HepG2 (cell line): ENCODE results near the gene WDCP. TPM values are rescaled to one million over a fixed set of nuclear protein-coding genes. Genes with fewer than 3 reads are reported as not detected.

Experiments
- GATAD1 ChIP-seq: IDR thresholded peaks from 2 replicates; pipeline ENCODE4 v1.6.1; 2016; ENCODE audit warnings: missing genetic modification reagents, missing compliant biosample characterization
- KLF15 ChIP-seq: sonication (generic); formaldehyde crosslinking; IDR thresholded peaks from 2 replicates; pipeline ENCODE4 v1.8.1; 2023; ENCODE audit warnings: borderline replicate concordance, mild to moderate bottlenecking, inconsistent platforms, missing genetic modification reagents, mixed read lengths
- RBAK ChIP-seq: sonication (generic); formaldehyde crosslinking; IDR thresholded peaks from 2 replicates; pipeline ENCODE4 v1.5.1; 2020; ENCODE audit warnings: mild to moderate bottlenecking, missing genetic modification reagents
- REPIN1 ChIP-seq: sonication (generic); formaldehyde crosslinking; IDR thresholded peaks from 2 replicates; pipeline ENCODE4 v1.8.0; 2022; ENCODE audit warnings: missing genetic modification reagents, low read depth, mild to moderate bottlenecking, borderline replicate concordance
- SOX5 ChIP-seq: IDR thresholded peaks from 2 replicates; pipeline ENCODE4 v1.6.1; 2016; ENCODE audit warnings: borderline replicate concordance
- THAP11 ChIP-seq: IDR thresholded peaks from 2 replicates; pipeline ENCODE4 v1.6.1; 2016; ENCODE audit warnings: missing biosample characterization, missing genetic modification reagents
- ZC3H13 ChIP-seq: sonication (generic); formaldehyde crosslinking; IDR thresholded peaks from 2 replicates; pipeline ENCODE4 v1.8.1; 2023; ENCODE audit warnings: mild to moderate bottlenecking, missing genetic modification reagents, moderate library complexity
- ZFP1 ChIP-seq: IDR thresholded peaks from 2 replicates; pipeline ENCODE4 v1.6.1; 2016
- ZIK1 ChIP-seq: sonication (generic); formaldehyde crosslinking; IDR thresholded peaks from 2 replicates; pipeline ENCODE4 v1.5.0; 2020; ENCODE audit warnings: mild to moderate bottlenecking, low read depth, missing genetic modification reagents, borderline replicate concordance
- ZNF317 ChIP-seq: sonication (generic); formaldehyde crosslinking; IDR thresholded peaks from 2 replicates; pipeline ENCODE4 v1.5.0; 2020; ENCODE audit warnings: mild to moderate bottlenecking, missing genetic modification reagents
- ZNF615 ChIP-seq: sonication (generic); formaldehyde crosslinking; IDR thresholded peaks from 2 replicates; pipeline ENCODE4 v1.5.0; 2020; ENCODE audit warnings: mild to moderate bottlenecking, missing genetic modification reagents, borderline replicate concordance
- ZNF674 ChIP-seq: sonication (generic); formaldehyde crosslinking; IDR thresholded peaks from 2 replicates; pipeline ENCODE4 v1.5.0; 2020; ENCODE audit warnings: low read depth, mild to moderate bottlenecking, missing genetic modification reagents
- ZNF773 ChIP-seq: sonication (generic); formaldehyde crosslinking; IDR thresholded peaks from 2 replicates; pipeline ENCODE4 v1.4.0; 2020; ENCODE audit warnings: missing genetic modification reagents, borderline replicate concordance
- ZNF792 ChIP-seq: IDR thresholded peaks from 2 replicates; pipeline ENCODE4 v1.6.1; 2016
- polyA plus RNA-seq, 8 experiments: library from polyadenylated mRNA; depleted of rRNA in 3 of 8; stranded (reverse) in 7 of 8; unstranded in 1 of 8; fragments of >200 nt; fragmentation: Illumina TruSeq in 4 of 8; extraction: Trizol in 4 of 8; gene quantifications; 2 replicates each; pipeline versions ENCODE4 v1.2.1 to v1.2.3, GENCODE V29; 2011 to 2016; ENCODE audit warnings: low read depth in 4 of 8, missing spikeins in 1 of 8, mixed read lengths in 1 of 8; ENCODE audit not compliant: insufficient read depth in 1 of 8
- total RNA-seq, 5 experiments: library from RNA; depleted of rRNA; stranded (reverse); fragments of >200 nt; fragmentation: Illumina TruSeq; extraction: Trizol; gene quantifications; 2 replicates each; pipeline ENCODE4 v1.2.3, GENCODE V29; 2016; ENCODE audit warnings: low read depth in 1 of 5
- TF ChIP-seq, protein P1 (sequence below): sonication (generic); formaldehyde crosslinking; IDR thresholded peaks from 2 replicates; pipeline ENCODE4 v1.4.0; 2020; ENCODE audit warnings: missing genetic modification reagents
- TF ChIP-seq, protein P2 (sequence below): sonication (generic); formaldehyde crosslinking; IDR thresholded peaks from 2 replicates; pipeline ENCODE4 v1.4.0; 2020; ENCODE audit warnings: missing genetic modification reagents
- TF ChIP-seq, protein P3 (sequence below), 2 experiments: sonication (generic) in 1 of 2; formaldehyde crosslinking in 1 of 2; IDR thresholded peaks; 2 replicates each; pipeline versions ENCODE4 v1.4.0 to v1.6.1; 2018 to 2020; ENCODE audit warnings: missing genetic modification reagents in 2 of 2, borderline replicate concordance in 1 of 2, low read depth in 1 of 2, mild to moderate bottlenecking in 1 of 2, missing biosample characterization in 1 of 2
- TF ChIP-seq, protein P4 (sequence below): IDR thresholded peaks from 2 replicates; pipeline ENCODE4 v1.4.0; 2020; ENCODE audit warnings: mild to moderate bottlenecking, missing genetic modification reagents

Gene WDCP
- total and polyA plus RNA-seq, 2 of the 13 experiments (the other 11 are each of a cell fraction or from before 2014, with no cell fraction given): 17.4 to 22.6 TPM

DNA sequence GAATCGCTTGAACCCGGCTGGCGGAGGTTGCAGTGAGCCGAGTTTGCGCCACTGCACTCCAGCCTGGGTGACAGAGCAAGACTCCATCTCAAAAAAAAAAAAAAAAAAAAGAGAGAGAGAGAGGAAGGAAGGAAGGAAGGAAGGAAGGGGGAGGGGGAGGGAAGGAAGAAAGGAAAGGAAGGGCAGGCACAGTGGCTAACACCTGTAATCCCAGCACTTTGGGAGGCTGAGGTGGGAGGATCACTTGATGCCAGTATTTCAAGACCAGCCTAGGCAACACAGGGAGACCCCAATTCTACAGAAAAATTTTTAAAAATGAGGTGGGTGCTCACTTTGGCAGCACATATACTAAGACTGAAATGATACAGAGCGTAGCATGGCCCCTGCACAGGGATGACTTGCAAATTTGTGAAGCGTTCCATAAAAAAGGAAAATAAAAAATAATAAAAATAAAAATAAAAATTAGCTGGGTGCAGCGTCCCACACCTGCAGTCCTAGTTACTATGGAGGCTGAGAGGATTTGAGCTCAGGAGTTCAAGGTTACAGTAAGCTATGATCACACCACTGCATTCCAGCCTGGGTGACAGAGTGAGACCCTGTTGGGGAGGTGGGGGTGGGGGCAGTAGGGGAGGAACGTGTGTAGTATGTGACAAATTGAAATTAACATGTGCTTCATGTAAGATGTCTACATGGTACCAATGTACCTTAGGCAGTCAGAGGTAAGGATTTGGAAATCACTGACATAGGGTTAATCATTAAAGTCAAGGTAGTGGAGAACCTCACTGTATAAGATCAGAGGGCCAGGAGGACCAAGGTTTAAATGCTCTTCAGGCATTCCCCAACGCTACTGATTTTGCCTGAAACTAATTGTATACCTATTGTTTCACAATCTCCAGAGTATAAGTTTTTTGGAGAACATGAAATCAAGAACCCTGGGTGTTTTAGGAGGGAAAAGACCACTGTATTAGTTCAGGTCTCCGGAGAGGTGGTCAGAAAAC, 1.4 kb downstream of the WDCP start (continued):
- TF ChIP-seq, protein P1, sequence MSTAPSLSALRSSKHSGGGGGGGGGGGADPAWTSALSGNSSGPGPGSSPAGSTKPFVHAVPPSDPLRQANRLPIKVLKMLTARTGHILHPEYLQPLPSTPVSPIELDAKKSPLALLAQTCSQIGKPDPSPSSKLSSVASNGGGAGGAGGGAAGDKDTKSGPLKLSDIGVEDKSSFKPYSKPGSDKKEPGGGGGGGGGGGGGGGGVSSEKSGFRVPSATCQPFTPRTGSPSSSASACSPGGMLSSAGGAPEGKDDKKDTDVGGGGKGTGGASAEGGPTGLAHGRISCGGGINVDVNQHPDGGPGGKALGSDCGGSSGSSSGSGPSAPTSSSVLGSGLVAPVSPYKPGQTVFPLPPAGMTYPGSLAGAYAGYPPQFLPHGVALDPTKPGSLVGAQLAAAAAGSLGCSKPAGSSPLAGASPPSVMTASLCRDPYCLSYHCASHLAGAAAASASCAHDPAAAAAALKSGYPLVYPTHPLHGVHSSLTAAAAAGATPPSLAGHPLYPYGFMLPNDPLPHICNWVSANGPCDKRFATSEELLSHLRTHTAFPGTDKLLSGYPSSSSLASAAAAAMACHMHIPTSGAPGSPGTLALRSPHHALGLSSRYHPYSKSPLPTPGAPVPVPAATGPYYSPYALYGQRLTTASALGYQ (CRISPR knock-in tag): no peak
- TF ChIP-seq ZFP1: no peak
- no peak for TF ChIP-seq REPIN1 (CRISPR knock-in tag)
- peak; percentile 70 for TF ChIP-seq THAP11 (CRISPR knock-in tag)
- TF ChIP-seq, protein P2, sequence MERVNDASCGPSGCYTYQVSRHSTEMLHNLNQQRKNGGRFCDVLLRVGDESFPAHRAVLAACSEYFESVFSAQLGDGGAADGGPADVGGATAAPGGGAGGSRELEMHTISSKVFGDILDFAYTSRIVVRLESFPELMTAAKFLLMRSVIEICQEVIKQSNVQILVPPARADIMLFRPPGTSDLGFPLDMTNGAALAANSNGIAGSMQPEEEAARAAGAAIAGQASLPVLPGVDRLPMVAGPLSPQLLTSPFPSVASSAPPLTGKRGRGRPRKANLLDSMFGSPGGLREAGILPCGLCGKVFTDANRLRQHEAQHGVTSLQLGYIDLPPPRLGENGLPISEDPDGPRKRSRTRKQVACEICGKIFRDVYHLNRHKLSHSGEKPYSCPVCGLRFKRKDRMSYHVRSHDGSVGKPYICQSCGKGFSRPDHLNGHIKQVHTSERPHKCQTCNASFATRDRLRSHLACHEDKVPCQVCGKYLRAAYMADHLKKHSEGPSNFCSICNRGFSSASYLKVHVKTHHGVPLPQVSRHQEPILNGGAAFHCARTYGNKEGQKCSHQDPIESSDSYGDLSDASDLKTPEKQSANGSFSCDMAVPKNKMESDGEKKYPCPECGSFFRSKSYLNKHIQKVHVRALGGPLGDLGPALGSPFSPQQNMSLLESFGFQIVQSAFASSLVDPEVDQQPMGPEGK (CRISPR knock-in tag): peak; percentile 76
- TF ChIP-seq RBAK (CRISPR knock-in tag): no peak
- TF ChIP-seq ZIK1: no peak
- TF ChIP-seq, protein P3, sequence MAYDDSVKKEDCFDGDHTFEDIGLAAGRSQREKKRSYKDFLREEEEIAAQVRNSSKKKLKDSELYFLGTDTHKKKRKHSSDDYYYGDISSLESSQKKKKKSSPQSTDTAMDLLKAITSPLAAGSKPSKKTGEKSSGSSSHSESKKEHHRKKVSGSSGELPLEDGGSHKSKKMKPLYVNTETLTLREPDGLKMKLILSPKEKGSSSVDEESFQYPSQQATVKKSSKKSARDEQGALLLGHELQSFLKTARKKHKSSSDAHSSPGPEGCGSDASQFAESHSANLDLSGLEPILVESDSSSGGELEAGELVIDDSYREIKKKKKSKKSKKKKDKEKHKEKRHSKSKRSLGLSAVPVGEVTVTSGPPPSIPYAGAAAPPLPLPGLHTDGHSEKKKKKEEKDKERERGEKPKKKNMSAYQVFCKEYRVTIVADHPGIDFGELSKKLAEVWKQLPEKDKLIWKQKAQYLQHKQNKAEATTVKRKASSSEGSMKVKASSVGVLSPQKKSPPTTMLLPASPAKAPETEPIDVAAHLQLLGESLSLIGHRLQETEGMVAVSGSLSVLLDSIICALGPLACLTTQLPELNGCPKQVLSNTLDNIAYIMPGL (CRISPR knock-in tag; IDR thresholded peaks at IDR 0.05; ENCODE audit: borderline replicate concordance in 1 of 2, low read depth in 1 of 2): peak in 1 of 2 experiments; percentile 48; a peak in 1 of 4 replicates
- peak; percentile 53; the same call in 1 of the 2 replicates for TF ChIP-seq GATAD1 (CRISPR knock-in tag)
- no peak for TF ChIP-seq ZNF615
- no peak for TF ChIP-seq ZNF317
- no peak for TF ChIP-seq ZNF773 (CRISPR knock-in tag)
- TF ChIP-seq, protein P4, sequence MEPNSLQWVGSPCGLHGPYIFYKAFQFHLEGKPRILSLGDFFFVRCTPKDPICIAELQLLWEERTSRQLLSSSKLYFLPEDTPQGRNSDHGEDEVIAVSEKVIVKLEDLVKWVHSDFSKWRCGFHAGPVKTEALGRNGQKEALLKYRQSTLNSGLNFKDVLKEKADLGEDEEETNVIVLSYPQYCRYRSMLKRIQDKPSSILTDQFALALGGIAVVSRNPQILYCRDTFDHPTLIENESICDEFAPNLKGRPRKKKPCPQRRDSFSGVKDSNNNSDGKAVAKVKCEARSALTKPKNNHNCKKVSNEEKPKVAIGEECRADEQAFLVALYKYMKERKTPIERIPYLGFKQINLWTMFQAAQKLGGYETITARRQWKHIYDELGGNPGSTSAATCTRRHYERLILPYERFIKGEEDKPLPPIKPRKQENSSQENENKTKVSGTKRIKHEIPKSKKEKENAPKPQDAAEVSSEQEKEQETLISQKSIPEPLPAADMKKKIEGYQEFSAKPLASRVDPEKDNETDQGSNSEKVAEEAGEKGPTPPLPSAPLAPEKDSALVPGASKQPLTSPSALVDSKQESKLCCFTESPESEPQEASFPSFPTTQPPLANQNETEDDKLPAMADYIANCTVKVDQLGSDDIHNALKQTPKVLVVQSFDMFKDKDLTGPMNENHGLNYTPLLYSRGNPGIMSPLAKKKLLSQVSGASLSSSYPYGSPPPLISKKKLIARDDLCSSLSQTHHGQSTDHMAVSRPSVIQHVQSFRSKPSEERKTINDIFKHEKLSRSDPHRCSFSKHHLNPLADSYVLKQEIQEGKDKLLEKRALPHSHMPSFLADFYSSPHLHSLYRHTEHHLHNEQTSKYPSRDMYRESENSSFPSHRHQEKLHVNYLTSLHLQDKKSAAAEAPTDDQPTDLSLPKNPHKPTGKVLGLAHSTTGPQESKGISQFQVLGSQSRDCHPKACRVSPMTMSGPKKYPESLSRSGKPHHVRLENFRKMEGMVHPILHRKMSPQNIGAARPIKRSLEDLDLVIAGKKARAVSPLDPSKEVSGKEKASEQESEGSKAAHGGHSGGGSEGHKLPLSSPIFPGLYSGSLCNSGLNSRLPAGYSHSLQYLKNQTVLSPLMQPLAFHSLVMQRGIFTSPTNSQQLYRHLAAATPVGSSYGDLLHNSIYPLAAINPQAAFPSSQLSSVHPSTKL (CRISPR knock-in tag): peak; percentile 50
- no peak for TF ChIP-seq KLF15 (CRISPR knock-in tag)
- peak; percentile 62 for TF ChIP-seq SOX5 (CRISPR knock-in tag)
- TF ChIP-seq ZNF674 (CRISPR knock-in tag): no peak
- 0 out of 2 replicates have a peak, but pooled peaks have one; percentile 32 for TF ChIP-seq ZNF792
- TF ChIP-seq ZC3H13: no peak
